HL-60/S4 (cell line): ENCODE data around the gene MET.

Experiments
- in situ Hi-C: fragments of 300-500 bp; cut with MboI; formaldehyde crosslinking; loops from 2 replicates; pipeline ENCODE4 v1.14.3; 2022; ENCODE audit warnings: low sequenced_read_pairs

MET gene

DNA sequence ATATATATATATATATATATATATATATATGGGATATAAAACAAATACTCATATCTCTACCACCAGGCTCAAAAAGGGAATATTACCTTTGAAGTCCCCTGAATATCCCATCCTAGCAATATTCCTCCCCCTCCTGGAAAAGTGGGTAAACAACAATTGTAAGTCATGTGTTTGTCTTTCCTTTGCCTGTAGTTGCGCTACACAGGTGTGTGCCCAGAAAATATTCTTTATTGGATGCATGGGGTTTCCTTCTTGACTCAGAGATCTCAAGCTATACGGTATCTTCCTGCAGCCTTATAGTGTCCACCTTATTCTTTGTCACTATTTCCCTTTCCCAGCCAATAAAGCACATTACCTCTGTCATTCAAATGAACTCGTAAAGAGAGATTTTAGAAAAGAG is 54.2 kb downstream of the MET start:
- in situ Hi-C loops = no loop called here

DNA sequence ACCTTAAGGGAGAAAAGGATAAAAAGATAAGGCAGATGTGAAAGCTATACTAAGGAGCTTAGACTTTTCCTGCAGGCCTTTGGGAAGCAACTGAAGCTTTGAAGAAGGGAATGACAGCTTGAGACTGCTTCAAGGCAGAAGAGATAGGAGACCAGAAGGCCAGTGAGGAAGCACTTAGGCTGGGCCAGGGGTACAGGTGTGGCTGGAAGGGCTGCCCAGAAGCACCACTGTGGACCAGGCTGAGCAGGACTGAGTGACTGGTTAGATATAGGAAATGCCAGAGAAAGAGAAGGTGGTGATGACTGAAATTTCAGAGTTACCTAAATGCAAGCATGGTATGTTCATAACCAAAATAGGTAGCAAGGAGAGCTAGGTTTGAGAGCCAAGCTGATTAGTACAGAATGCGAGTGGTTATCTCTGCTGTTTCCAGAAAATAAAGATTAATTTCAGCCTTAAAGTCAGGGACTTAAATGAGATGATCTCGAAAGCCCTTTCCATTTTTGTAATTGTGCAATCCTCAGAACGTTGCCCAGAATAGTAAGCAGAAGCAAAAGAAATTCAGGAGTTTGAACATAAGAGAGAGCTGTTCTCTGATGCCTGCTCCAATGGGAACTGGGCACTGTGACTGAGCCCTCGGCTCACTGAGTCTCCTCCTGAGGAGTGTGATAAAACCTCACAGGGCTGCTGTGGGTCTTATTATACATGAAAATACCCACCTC is 54.9 kb downstream of the MET start:
- in situ Hi-C loops = no loop called here

DNA sequence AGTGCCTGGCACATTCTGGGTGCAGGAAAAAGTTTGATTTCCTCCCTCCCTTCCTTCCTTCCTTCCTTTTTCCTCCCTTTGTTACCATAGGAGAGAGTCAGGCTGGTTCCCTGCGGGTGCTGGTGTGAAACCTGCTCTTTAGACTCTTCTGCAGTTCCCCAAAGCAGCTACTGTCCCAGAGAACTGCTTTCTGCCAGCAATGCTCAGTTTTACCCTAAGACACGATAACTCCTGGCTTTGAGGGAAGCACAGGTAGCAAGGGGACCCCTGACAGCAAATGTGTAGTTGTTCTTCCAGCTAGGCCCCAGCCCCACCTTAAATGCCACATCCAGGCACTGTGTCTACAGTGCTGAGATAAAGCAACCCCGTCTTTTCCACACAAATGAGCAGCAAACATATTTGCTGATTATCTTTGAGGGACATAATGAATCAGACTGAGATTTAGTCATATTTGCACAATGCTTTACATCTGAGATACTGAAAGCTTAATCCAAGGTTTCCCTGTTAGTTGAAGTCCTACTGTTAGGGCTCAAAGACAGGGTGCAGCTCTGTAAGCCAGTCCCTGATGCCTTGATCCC is 55.5 kb downstream of the MET start:
- in situ Hi-C loops = no loop called here

GRCh38 chr7:116728413-116728812 is 56.4 kb downstream of the MET start:
- in situ Hi-C loops = no loop called here

GRCh38 chr7:116730097-116731022 is 58.4 kb downstream of the MET start:
- in situ Hi-C loops = no loop called here

GRCh38 chr7:116731023-116731395 is 59.0 kb downstream of the MET start:
- in situ Hi-C loops = no loop called here

DNA sequence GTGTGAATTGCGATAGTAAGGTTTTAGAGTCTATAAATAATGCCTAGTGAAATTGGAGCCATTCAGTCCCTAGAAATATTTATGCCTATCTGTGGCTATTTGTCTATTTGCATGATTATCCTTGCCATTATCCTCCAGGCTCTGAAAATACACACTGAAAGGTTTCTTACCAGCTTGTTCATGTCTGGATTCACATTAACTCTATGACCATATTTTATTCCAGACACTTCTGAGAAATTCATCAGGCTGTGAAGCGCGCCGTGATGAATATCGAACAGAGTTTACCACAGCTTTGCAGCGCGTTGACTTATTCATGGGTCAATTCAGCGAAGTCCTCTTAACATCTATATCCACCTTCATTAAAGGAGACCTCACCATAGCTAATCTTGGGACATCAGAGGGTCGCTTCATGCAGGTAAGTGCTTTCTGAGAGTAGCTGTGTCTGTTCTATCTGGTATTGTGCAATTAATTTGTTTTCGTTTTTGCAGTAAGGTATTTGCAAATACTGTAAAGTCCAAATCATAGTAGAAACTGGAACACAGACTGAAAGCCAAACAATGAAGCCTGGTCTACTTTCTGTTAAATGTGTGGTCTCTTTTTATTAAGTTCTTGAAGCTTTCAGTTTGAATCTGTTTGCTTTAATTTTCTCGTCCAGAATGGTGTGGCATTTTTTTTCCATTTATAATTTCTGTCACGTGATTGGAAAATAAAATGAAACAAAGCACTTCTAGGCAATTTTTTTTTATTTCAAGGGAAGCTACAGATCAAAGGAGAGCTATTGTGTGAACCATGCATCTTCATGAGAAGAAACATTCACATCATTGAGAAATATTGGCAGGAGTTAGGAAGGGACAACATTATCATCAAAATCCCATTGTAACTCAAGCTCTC is 59.7 kb downstream of the MET start:
- in situ Hi-C loops = no loop called here

- in situ Hi-C loops = no loop called here
Observed at GRCh38 chr7:116732788-116733694, 61.0 kb downstream of the MET start.

DNA sequence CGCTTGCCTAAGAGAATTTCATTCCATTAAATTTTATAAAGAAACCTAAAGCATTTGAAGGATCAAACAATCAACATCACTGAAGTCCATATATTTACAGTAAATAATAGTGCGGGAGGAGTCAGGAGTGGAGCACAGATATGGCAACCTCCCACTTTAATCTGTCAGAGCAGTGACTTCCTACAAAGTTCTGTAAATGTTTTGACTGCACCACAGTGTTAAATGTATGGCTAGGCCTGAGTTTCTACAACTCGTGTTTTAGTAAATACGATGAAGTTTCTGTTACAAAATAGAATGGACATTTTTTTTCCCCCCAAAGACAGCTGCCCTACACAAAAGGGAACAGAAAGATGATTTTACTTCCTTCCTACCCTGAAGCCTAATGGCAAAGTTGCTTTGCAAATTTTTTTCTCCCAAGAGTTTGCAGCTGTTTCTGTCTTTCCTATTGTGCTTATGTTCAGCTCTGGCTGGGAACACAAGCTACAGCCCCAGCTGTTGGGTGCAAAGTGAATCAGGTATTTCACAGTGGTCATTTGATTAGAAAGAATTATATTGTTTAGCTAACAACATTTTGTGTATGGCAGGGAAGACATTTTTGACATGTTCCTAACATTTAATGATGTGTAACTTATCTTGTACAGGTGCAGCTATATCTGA is 62.1 kb downstream of the MET start:
- in situ Hi-C loops = no loop called here

- in situ Hi-C loops = no loop called here
Observed at GRCh38 chr7:116734710-116735109, 62.7 kb downstream of the MET start.

- in situ Hi-C loops = no loop called here
Observed at GRCh38 chr7:116736927-116737715, 65.1 kb downstream of the MET start.

DNA sequence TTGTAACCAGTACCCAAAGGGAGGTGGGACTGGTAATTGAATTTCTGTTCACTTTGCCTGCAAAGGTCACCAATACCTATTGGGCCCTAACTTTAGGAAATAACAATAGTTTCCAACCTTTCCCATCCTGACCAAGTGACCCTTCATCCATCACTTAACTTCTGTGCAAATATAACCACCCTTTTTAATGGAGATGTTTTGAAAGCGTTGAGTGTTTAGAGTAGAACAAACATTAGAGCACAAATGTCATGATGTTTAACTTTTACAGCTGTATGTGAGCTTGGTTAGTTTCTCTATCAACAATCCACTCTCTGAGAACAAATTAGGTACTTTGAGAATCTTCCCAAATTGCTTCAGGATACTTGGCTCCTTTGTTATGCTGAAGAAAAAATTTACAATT is 66.4 kb downstream of the MET start:
- in situ Hi-C loops = no loop called here

- in situ Hi-C loops = no loop called here
Observed at GRCh38 chr7:116739307-116739706, 67.3 kb downstream of the MET start.

- in situ Hi-C loops = no loop called here
Observed at GRCh38 chr7:116740231-116740630, 68.2 kb downstream of the MET start.

DNA sequence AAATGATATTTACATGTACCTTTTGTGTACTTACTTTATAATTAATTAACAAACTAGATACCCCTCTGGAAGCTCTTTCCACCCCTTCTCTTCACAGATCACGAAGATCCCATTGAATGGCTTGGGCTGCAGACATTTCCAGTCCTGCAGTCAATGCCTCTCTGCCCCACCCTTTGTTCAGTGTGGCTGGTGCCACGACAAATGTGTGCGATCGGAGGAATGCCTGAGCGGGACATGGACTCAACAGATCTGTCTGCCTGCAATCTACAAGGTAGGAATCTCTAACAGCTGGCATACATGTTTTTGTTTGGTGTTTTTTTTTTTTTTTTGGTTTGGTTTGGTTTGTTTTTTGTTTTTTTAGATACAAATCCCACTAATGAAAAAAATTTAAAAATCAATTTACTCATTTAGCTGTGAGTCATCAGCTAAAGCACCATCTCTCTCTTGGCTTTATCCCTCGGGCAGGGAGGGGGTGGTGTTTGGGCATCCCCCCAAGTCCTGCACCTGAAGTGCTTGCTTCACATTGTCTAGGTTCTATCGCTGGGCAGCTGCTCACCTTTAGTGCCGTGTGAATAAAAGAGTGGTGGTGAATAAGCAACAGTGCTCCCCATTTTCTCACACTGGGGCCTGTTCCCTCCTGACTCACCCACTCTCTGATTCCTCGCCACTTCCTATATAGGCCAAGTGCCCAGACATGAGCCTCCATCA is 68.9 kb downstream of the MET start:
- in situ Hi-C loops = no loop called here

- in situ Hi-C loops = no loop called here
Observed at GRCh38 chr7:116741625-116742316, 69.8 kb downstream of the MET start.

DNA sequence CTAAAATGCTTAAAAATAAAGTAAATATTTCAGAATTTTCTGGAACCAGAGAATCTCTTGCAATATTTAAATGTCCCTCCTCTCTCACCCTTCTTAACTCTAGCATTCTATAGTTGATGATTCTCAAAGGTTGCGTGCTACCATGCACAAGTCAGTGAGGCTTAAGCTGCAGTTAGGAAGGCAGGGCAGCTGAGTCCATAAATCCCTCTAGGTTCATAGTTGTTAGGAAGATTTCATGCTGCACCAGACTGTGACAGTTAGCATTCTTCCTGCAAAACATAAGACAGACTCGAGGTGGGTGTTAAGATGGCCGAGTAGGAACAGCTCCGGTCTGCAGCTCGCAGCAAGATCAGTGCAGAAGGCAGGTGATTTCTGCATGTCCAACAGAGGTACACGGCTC is 70.6 kb downstream of the MET start:
- in situ Hi-C loops = no loop called here
